Hematopoietic multipotent progenitor cell treated with erythropoietin and hydrocortisone succinate and interleukin-3 and kit ligand, for 15 days (in vitro differentiated cells): ENCODE measurements around the gene HNRNPC.
"Not testable (repeated sequence)": the region's sequence is repeated elsewhere in the genome, so short reads cannot be mapped to it uniquely, and the experiment has no call there.

Experiments
- DNase-seq: peaks from one replicate; pipeline ENCODE4 v3.0.0-alpha.2; 2015; ENCODE audit warnings: low spot score

HNRNPC gene

GRCh38 chr14:21268617-21269251 is 508 bp downstream of the HNRNPC start:
- DNase-seq = peak; percentile 61

- DNase-seq = peak; percentile 34
These were observed 1.2 kb downstream of the HNRNPC start for GRCh38 chr14:21267886-21268616.

GRCh38 chr14:21267431-21267845 is 1.8 kb downstream of the HNRNPC start:
- peak; percentile 12 for DNase-seq

GRCh38 chr14:21264025-21264801 is 5.0 kb downstream of the HNRNPC start:
- peak; percentile 48 for DNase-seq

- DNase-seq = no peak
These were observed 5.8 kb downstream of the HNRNPC start for GRCh38 chr14:21263284-21264024.

GRCh38 chr14:21262410-21262809 is 6.8 kb downstream of the HNRNPC start:
- no peak for DNase-seq

- no peak for DNase-seq
These were observed 7.4 kb downstream of the HNRNPC start for GRCh38 chr14:21261824-21262223.

GRCh38 chr14:21258889-21259787 is 10.1 kb downstream of the HNRNPC start:
- no peak for DNase-seq

GRCh38 chr14:21258005-21258888 is 11.0 kb downstream of the HNRNPC start:
- no peak for DNase-seq

- no peak for DNase-seq
These were observed 11.8 kb downstream of the HNRNPC start for GRCh38 chr14:21257394-21257909.

- DNase-seq = no peak
These were observed 12.5 kb downstream of the HNRNPC start for GRCh38 chr14:21256539-21257393.

- not testable (repeated sequence) for DNase-seq
These were observed 13.2 kb downstream of the HNRNPC start for GRCh38 chr14:21256102-21256447.

- no peak for DNase-seq
These were observed 13.7 kb downstream of the HNRNPC start for GRCh38 chr14:21255385-21256101.

- DNase-seq = no peak
These were observed 17.1 kb downstream of the HNRNPC start for GRCh38 chr14:21252149-21252548.

GRCh38 chr14:21251215-21251614 is 18.0 kb downstream of the HNRNPC start:
- DNase-seq = no peak

GRCh38 chr14:21248739-21249411 is 20.4 kb downstream of the HNRNPC start:
- no peak for DNase-seq

- no peak for DNase-seq
These were observed 20.9 kb downstream of the HNRNPC start for GRCh38 chr14:21248338-21248737.

- no peak for DNase-seq
These were observed 23.4 kb downstream of the HNRNPC start for GRCh38 chr14:21245813-21246212.
